GM12874 (cell line): ENCODE results near the gene PUM1.

ENCODE experiments used
- CTCF ChIP-seq: IDR thresholded peaks from 2 replicates; pipeline ENCODE4 v1.5.1; 2011; ENCODE audit warnings: low read depth, mild to moderate bottlenecking, control low read depth, low read length, moderate library complexity; ENCODE audit not compliant: insufficient read depth

The PUM1 gene

GRCh38 chr1:30901798-30902581 lies 163.5 kb downstream of the PUM1 start:
- TF ChIP-seq CTCF = no peak

GRCh38 chr1:30900931-30901560 lies 164.5 kb downstream of the PUM1 start:
- TF ChIP-seq CTCF = no peak

GRCh38 chr1:30900486-30900885 lies 165.0 kb downstream of the PUM1 start:
- no peak for TF ChIP-seq CTCF

GRCh38 chr1:30899577-30900389 lies 165.7 kb downstream of the PUM1 start:
- TF ChIP-seq CTCF = no peak

GRCh38 chr1:30898031-30898815 lies 167.3 kb downstream of the PUM1 start:
- TF ChIP-seq CTCF = no peak

GRCh38 chr1:30896905-30897304 lies 168.6 kb downstream of the PUM1 start:
- TF ChIP-seq CTCF = no peak
